Vagina (tissue), 2 donors: ENCODE measurements around the gene KCNE1. TPM values are rescaled to one million over a fixed set of nuclear protein-coding genes. Genes with fewer than 3 reads are reported as not detected.

ENCODE experiments used
- DNase-seq, 2 donors: peaks; one replicate each; pipeline ENCODE4 v3.0.0-alpha.2; 2017; ENCODE audit errors: extremely low spot score in 2 of 2
- H3K27ac ChIP-seq: fragments of 200-600 bp; sonication (generic); one replicate; pipeline ENCODE4 v1.5.1; 2019
- H3K27me3 ChIP-seq: fragments of 200-600 bp; sonication (generic); one replicate; pipeline ENCODE4 v1.5.1; 2019
- H3K36me3 ChIP-seq, 2 donors: fragments of 200-600 bp; sonication (generic); one replicate each; pipeline ENCODE4 v1.5.1; 2017 to 2019
- H3K4me1 ChIP-seq: fragments of 200-600 bp; sonication (generic); one replicate; pipeline ENCODE4 v1.5.1; 2019
- H3K4me3 ChIP-seq, 2 donors: fragments of 200-600 bp; sonication (generic); 1 replicate in 1 of 2; 2 replicates in 1 of 2; pipeline ENCODE4 v1.5.1; 2016 to 2019
- H3K9me3 ChIP-seq: fragments of 200-600 bp; sonication (generic); one replicate; pipeline ENCODE4 v1.5.1; 2019
- CTCF ChIP-seq, 3 experiments: fragments of 450-650 bp in 2 of 3; fragments of 200-600 bp in 1 of 3; sonication (generic) in 1 of 3; IDR thresholded peaks; one replicate each; pipeline ENCODE4 v1.5.1; 2017 to 2019; ENCODE audit warnings: antibody characterized with exemption in 3 of 3, mild to moderate bottlenecking in 2 of 3, moderate library complexity in 2 of 3
- POLR2A ChIP-seq, 2 donors: fragments of 450-650 bp; IDR thresholded peaks; one replicate each; pipeline ENCODE4 v1.6.1; 2017; ENCODE audit warnings: antibody characterized with exemption in 2 of 2, mild to moderate bottlenecking in 2 of 2, moderate library complexity in 2 of 2
- POLR2AphosphoS5 ChIP-seq, 2 donors: sonication (generic); formaldehyde crosslinking; IDR thresholded peaks; one replicate each; pipeline ENCODE4 v1.9.0; 2017; ENCODE audit warnings: antibody characterized with exemption in 2 of 2, mild to moderate bottlenecking in 2 of 2, low read depth in 1 of 2; ENCODE audit not compliant: insufficient read depth in 1 of 2
- intact Hi-C: fragments of 100-400 bp; cut with DNase I; formaldehyde crosslinking; loops from one replicate; pipeline ENCODE4 v1.15.1; 2023
- total RNA-seq: library from RNA; depleted of rRNA; stranded (reverse); fragments of >200 nt; gene quantifications from one replicate; pipeline ENCODE4 v1.2.3, GENCODE V29; 2016

The KCNE1 gene
- 2.2 TPM for total RNA-seq

GRCh38 chr21:34511787-34512455 lies at the start of gene KCNE1:
TSS of gene KCNE1 (minus strand) at chr21:34512210. CDS start at chr21:34449634, 62,576 bp downstream.
- no peaks in the 10 kb centered on the region for H3K9me3 ChIP-seq
- TF ChIP-seq POLR2AphosphoS5 (IDR thresholded peaks at IDR 0.05; ENCODE audit: insufficient read depth in 1 of 2, low read depth in 1 of 2) (no peak), POLR2A (IDR thresholded peaks at IDR 0.05) (no peak), CTCF (IDR thresholded peaks at IDR 0.05) (no peak)
- no peak within 1 kb of the TSS for H3K4me3 ChIP-seq
- H3K27ac ChIP-seq: no peak within 1 kb of the TSS
- H3K27me3 ChIP-seq: no peaks in the 10 kb centered on the region
- DNase-seq: no peak
- H3K36me3 ChIP-seq: peaks cover 0 to 1% of the 10 kb centered on the region in 2 donors
- intact Hi-C loops: no loop called here
- peaks cover 8% of the 10 kb centered on the region for H3K4me1 ChIP-seq

- Histone ChIP-seq H3K9me3 (no peaks in the 10 kb centered on the region), H3K36me3 (no peaks in the 10 kb centered on the region), H3K4me3 (no peak overlapping the region), H3K27ac (no peak overlapping the region), H3K4me1 (no peaks in the 10 kb centered on the region), H3K27me3 (no peaks in the 10 kb centered on the region)
- intact Hi-C loops: no loop called here
- DNase-seq: no peak
- TF ChIP-seq POLR2A (IDR thresholded peaks at IDR 0.05): no peak
- no peak for TF ChIP-seq CTCF (IDR thresholded peaks at IDR 0.05)
- TF ChIP-seq POLR2AphosphoS5 (IDR thresholded peaks at IDR 0.05; ENCODE audit: insufficient read depth in 1 of 2, low read depth in 1 of 2): no peak
These were observed 49.8 kb upstream of the KCNE1 start for GRCh38 chr21:34561806-34562205.

- Histone ChIP-seq H3K4me3 (no peak overlapping the region), H3K36me3 (no peaks in the 10 kb centered on the region), H3K27me3 (no peaks in the 10 kb centered on the region), H3K4me1 (no peaks in the 10 kb centered on the region), H3K27ac (no peak overlapping the region), H3K9me3 (no peaks in the 10 kb centered on the region)
- TF ChIP-seq CTCF (IDR thresholded peaks at IDR 0.05) (no peak), POLR2A (IDR thresholded peaks at IDR 0.05) (no peak), POLR2AphosphoS5 (IDR thresholded peaks at IDR 0.05; ENCODE audit: insufficient read depth in 1 of 2, low read depth in 1 of 2) (no peak)
- intact Hi-C loops: no loop called here
- no peak for DNase-seq
These were observed 48.6 kb upstream of the KCNE1 start for GRCh38 chr21:34560609-34561008.

- Histone ChIP-seq H3K27ac (no peak overlapping the region), H3K4me1 (no peaks in the 10 kb centered on the region)
These were observed 48.0 kb upstream of the KCNE1 start for GRCh38 chr21:34560021-34560420.

More at GRCh38 chr21:34560021-34560420, 48.0 kb upstream of the KCNE1 start:
- DNase-seq: no peak
- TF ChIP-seq CTCF (IDR thresholded peaks at IDR 0.05) (no peak), POLR2AphosphoS5 (IDR thresholded peaks at IDR 0.05; ENCODE audit: insufficient read depth in 1 of 2, low read depth in 1 of 2) (no peak), POLR2A (IDR thresholded peaks at IDR 0.05) (no peak)
- intact Hi-C loops: no loop called here
- Histone ChIP-seq H3K4me3 (no peak overlapping the region), H3K9me3 (no peaks in the 10 kb centered on the region), H3K27me3 (no peaks in the 10 kb centered on the region), H3K36me3 (no peaks in the 10 kb centered on the region)
